H9 (cell line): ENCODE results near the gene STXBP6. TPM values are rescaled to one million over a fixed set of nuclear protein-coding genes. Genes with fewer than 3 reads are reported as not detected.

Experiments used
- DNase-seq: peaks from one replicate; pipeline ENCODE4 v3.0.0-alpha.2; 2017
- H2AFZ ChIP-seq: one replicate; pipeline ENCODE4 v1.6.1; 2013; ENCODE audit warnings: mild to moderate bottlenecking, low read length, control low read depth, moderate library complexity
- H2AK5ac ChIP-seq: 2 replicates; pipeline ENCODE4 v1.6.1; 2013; ENCODE audit warnings: low read length, control low read depth, mixed read lengths; ENCODE audit not compliant: insufficient read length
- H2BK120ac ChIP-seq: one replicate; pipeline ENCODE4 v1.6.1; 2013; ENCODE audit warnings: low read depth, mild to moderate bottlenecking, low read length, control low read depth, inconsistent platforms; ENCODE audit not compliant: poor library complexity, severe bottlenecking
- H2BK12ac ChIP-seq: 2 replicates; pipeline ENCODE4 v1.6.1; 2013; ENCODE audit warnings: low read length, control low read depth, mixed read lengths, low read depth; ENCODE audit not compliant: insufficient read length
- H2BK15ac ChIP-seq: 2 replicates; pipeline ENCODE4 v1.6.1; 2013; ENCODE audit warnings: low read depth, low read length, control low read depth
- H2BK20ac ChIP-seq: one replicate; pipeline ENCODE4 v1.6.1; 2013; ENCODE audit warnings: low read depth, mild to moderate bottlenecking, low read length, control low read depth, inconsistent platforms; ENCODE audit not compliant: poor library complexity, severe bottlenecking
- H2BK5ac ChIP-seq: 2 replicates; pipeline ENCODE4 v1.6.1; 2013; ENCODE audit warnings: low read length, control low read depth, mixed read lengths; ENCODE audit not compliant: insufficient read length
- H3K14ac ChIP-seq: 2 replicates; pipeline ENCODE4 v1.6.1; 2013; ENCODE audit warnings: low read length, control low read depth; ENCODE audit not compliant: insufficient read depth
- H3K18ac ChIP-seq: 2 replicates; pipeline ENCODE4 v1.6.1; 2013; ENCODE audit warnings: low read depth, mild to moderate bottlenecking, mixed read lengths, low read length, control low read depth; ENCODE audit not compliant: insufficient read length
- H3K23ac ChIP-seq: 2 replicates; pipeline ENCODE4 v1.6.1; 2013; ENCODE audit warnings: low read length, control low read depth, mixed read lengths, low read depth; ENCODE audit not compliant: insufficient read length
- H3K23me2 ChIP-seq: 2 replicates; pipeline ENCODE4 v1.6.1; 2013; ENCODE audit warnings: low read depth, mild to moderate bottlenecking, mixed read lengths, low read length, control low read depth; ENCODE audit not compliant: insufficient read length, poor library complexity, severe bottlenecking
- H3K27ac ChIP-seq: 2 replicates; pipeline ENCODE4 v1.5.1; 2013; ENCODE audit warnings: low read length, control low read depth, mixed read lengths, low read depth; ENCODE audit not compliant: insufficient read length
- H3K27me3 ChIP-seq: 2 replicates; pipeline ENCODE4 v1.6.1; 2013; ENCODE audit warnings: low read length, control low read depth, inconsistent platforms; ENCODE audit not compliant: insufficient read depth
- H3K4ac ChIP-seq: 2 replicates; pipeline ENCODE4 v1.6.1; 2013; ENCODE audit warnings: low read depth, mild to moderate bottlenecking, control low read depth, inconsistent platforms, low read length, moderate library complexity
- H3K4me1 ChIP-seq: 2 replicates; pipeline ENCODE4 v1.6.1; 2013; ENCODE audit warnings: low read length, control low read depth, inconsistent platforms; ENCODE audit not compliant: insufficient read depth
- H3K4me2 ChIP-seq: 2 replicates; pipeline ENCODE4 v1.6.1; 2013; ENCODE audit warnings: low read length, control low read depth, mixed read lengths; ENCODE audit not compliant: insufficient read length, insufficient read depth
- H3K56ac ChIP-seq: 2 replicates; pipeline ENCODE4 v1.6.1; 2013; ENCODE audit warnings: low read depth, mild to moderate bottlenecking, mixed read lengths, low read length, control low read depth; ENCODE audit not compliant: insufficient read length
- H3K79me1 ChIP-seq: 2 replicates; pipeline ENCODE4 v1.6.1; 2013; ENCODE audit warnings: low read depth, mild to moderate bottlenecking, moderate library complexity, low read length, control low read depth, inconsistent platforms; ENCODE audit not compliant: insufficient read depth, poor library complexity, severe bottlenecking
- H3K79me2 ChIP-seq: 2 replicates; pipeline ENCODE4 v1.6.1; 2013; ENCODE audit warnings: low read length, control low read depth, inconsistent platforms; ENCODE audit not compliant: insufficient read depth
- H3K9ac ChIP-seq: 2 replicates; pipeline ENCODE4 v1.6.1; 2013; ENCODE audit warnings: low read length, control low read depth, mixed read lengths; ENCODE audit not compliant: insufficient read length; ENCODE audit errors: extremely low read depth
- H3K9me3 ChIP-seq: one replicate; pipeline ENCODE4 v1.6.1; 2013; ENCODE audit warnings: low read depth, low read length, inconsistent platforms; ENCODE audit not compliant: control insufficient read depth
- H3T11ph ChIP-seq: one replicate; pipeline ENCODE4 v1.6.1; 2013; ENCODE audit warnings: mild to moderate bottlenecking, low read length, control low read depth, inconsistent platforms
- H4K20me1 ChIP-seq: one replicate; pipeline ENCODE4 v1.6.1; 2013; ENCODE audit not compliant: control insufficient read depth, insufficient read length, insufficient read depth
- H4K5ac ChIP-seq: 2 replicates; pipeline ENCODE4 v1.6.1; 2013; ENCODE audit warnings: low read depth, mild to moderate bottlenecking, mixed read lengths, low read length, control low read depth; ENCODE audit not compliant: insufficient read length
- H4K8ac ChIP-seq: replicated peaks from 2 replicates; pipeline ENCODE4 v1.6.1; 2013; ENCODE audit warnings: low read length, control low read depth, mixed read lengths, low read depth; ENCODE audit not compliant: insufficient read length
- H4K91ac ChIP-seq: 2 replicates; pipeline ENCODE4 v1.6.1; 2013; ENCODE audit warnings: low read depth, mild to moderate bottlenecking, moderate library complexity, mixed read lengths, low read length, control low read depth; ENCODE audit not compliant: insufficient read length
- H3K27ac Mint-ChIP-seq, 3 experiments: 2 replicates in 2 of 3; 3 replicates in 1 of 3; pipeline ENCODE4 v1.8.0; 2020 to 2021; ENCODE audit warnings: mixed read lengths in 3 of 3, mild to moderate bottlenecking in 1 of 3, moderate library complexity in 1 of 3
- H3K27me3 Mint-ChIP-seq: 2 replicates; pipeline ENCODE4 v1.8.0; 2021; ENCODE audit warnings: low read depth, mild to moderate bottlenecking, moderate library complexity, mixed read lengths
- H3K36me3 Mint-ChIP-seq, 3 experiments: 2 replicates in 2 of 3; 3 replicates in 1 of 3; pipeline ENCODE4 v1.8.0; 2020 to 2021; ENCODE audit warnings: low read depth in 3 of 3, mixed read lengths in 3 of 3; ENCODE audit not compliant: insufficient read depth in 1 of 3
- H3K4me1 Mint-ChIP-seq, 2 experiments: 2 replicates each; pipeline ENCODE4 v1.8.0; 2020; ENCODE audit warnings: mixed read lengths in 2 of 2
- H3K4me3 Mint-ChIP-seq, 2 experiments: 2 replicates in 1 of 2; 3 replicates in 1 of 2; pipeline ENCODE4 v1.8.0; 2020 to 2021; ENCODE audit warnings: mild to moderate bottlenecking in 2 of 2, mixed read lengths in 2 of 2, moderate library complexity in 1 of 2
- H3K9me3 Mint-ChIP-seq, 2 experiments: 2 replicates in 1 of 2; 3 replicates in 1 of 2; pipeline ENCODE4 v1.8.0; 2020; ENCODE audit warnings: mild to moderate bottlenecking in 2 of 2, mixed read lengths in 2 of 2, moderate library complexity in 1 of 2
- WGBS: extraction: QIAGEN DNeasy Blood & Tissue Kit; methylation state at CpG from one replicate; pipeline ENCODE4 v1.1.7; 2013; ENCODE audit warnings: missing lambda C conversion rate, low lambda C conversion rate, mixed read lengths; ENCODE audit not compliant: insufficient read length; ENCODE audit errors: extremely low coverage; 5-methylcytosine and 5-hydroxymethylcytosine counted together
- total RNA-seq: library from RNA; stranded (reverse); gene quantifications from 2 replicates; pipeline ENCODE4 v1.2.1, GENCODE V29; 2021
- TF ChIP-seq, protein P1 (sequence below): fragments of 200-600 bp; sonication (generic); conservative IDR thresholded peaks from 3 replicates; pipeline ENCODE4 v1.8.0; 2021; ENCODE audit warnings: antibody characterized with exemption, mild to moderate bottlenecking

Gene STXBP6
- total RNA-seq, 1 experiment from 2014 or later, result 3.6 TPM

DNA sequence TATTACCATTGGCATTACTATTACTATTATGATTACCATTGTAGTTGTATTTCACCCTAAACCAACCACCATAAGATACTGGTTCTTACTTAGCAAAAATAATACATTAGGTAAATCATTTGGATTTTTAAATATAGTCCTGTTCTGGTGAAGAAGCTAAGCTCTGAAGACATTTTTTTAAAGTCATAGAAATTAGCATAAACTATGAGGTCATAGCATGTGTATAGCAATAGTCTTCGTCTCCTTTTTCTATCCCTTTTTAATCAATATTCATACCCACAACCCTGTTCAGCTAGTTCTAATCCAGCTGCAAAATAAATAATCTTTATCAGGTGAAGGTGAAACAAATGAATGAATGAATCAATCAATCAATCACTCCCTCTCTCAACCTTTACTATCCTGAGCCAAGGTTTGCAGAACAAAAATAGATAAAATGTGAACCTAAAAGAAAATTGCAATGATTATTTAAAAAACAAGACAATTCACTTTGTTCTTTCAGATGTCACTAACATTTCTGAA is 134.5 kb downstream of the STXBP6 start:
- Mint-ChIP-seq H3K27me3 (no peaks in the 10 kb centered on the region; the same call in 1 of the 2 replicates), H3K36me3 (no peaks in the 10 kb centered on the region), H3K27ac (no peak overlapping the region), H3K4me3 (no peak overlapping the region), H3K9me3 (no peaks in the 10 kb centered on the region), H3K4me1 (peaks cover 17 to 20% of the 10 kb centered on the region in 2 experiments)
- no peaks in the 10 kb centered on the region; the same call in 1 of the 2 replicates for H3K4me1 ChIP-seq
- no peaks in the 10 kb centered on the region for H3K79me1 ChIP-seq
- H3K27me3 ChIP-seq, result no peaks in the 10 kb centered on the region
- H3K18ac ChIP-seq, result no peak overlapping the region
- H2BK120ac ChIP-seq, result no peak overlapping the region
- H3K9me3 ChIP-seq, result no peaks in the 10 kb centered on the region
- no peak overlapping the region for H4K91ac ChIP-seq
- no peak overlapping the region for H3K9ac ChIP-seq
- no peaks in the 10 kb centered on the region for H3K23me2 ChIP-seq
- H3T11ph ChIP-seq, result no peak overlapping the region
- no peak overlapping the region for H2BK15ac ChIP-seq
- H3K14ac ChIP-seq, result no peak overlapping the region
- no peak overlapping the region for H4K8ac ChIP-seq
- H3K79me2 ChIP-seq, result no peaks in the 10 kb centered on the region; the same call in 1 of the 2 replicates
- no peak overlapping the region for H3K4me2 ChIP-seq
- no peak overlapping the region for H4K5ac ChIP-seq
- H2BK20ac ChIP-seq, result no peak overlapping the region
- no peak overlapping the region for H2BK12ac ChIP-seq
- H3K4ac ChIP-seq, result no peak overlapping the region
- H4K20me1 ChIP-seq, result no peaks in the 10 kb centered on the region
- TF ChIP-seq, protein P1, sequence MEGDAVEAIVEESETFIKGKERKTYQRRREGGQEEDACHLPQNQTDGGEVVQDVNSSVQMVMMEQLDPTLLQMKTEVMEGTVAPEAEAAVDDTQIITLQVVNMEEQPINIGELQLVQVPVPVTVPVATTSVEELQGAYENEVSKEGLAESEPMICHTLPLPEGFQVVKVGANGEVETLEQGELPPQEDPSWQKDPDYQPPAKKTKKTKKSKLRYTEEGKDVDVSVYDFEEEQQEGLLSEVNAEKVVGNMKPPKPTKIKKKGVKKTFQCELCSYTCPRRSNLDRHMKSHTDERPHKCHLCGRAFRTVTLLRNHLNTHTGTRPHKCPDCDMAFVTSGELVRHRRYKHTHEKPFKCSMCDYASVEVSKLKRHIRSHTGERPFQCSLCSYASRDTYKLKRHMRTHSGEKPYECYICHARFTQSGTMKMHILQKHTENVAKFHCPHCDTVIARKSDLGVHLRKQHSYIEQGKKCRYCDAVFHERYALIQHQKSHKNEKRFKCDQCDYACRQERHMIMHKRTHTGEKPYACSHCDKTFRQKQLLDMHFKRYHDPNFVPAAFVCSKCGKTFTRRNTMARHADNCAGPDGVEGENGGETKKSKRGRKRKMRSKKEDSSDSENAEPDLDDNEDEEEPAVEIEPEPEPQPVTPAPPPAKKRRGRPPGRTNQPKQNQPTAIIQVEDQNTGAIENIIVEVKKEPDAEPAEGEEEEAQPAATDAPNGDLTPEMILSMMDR, result no peak
- no peak overlapping the region for H3K27ac ChIP-seq
- no CpG with 5 or more reads among the region's 1 CpG for WGBS
- H2AK5ac ChIP-seq, result no peak overlapping the region
- no peak overlapping the region for H2AFZ ChIP-seq
- DNase-seq, result no peak
- no peak overlapping the region for H3K56ac ChIP-seq
- no peak overlapping the region for H3K23ac ChIP-seq
- H2BK5ac ChIP-seq, result no peak overlapping the region
